ENCODE data around the gene NCKAP5.

Gene NCKAP5

DNA sequence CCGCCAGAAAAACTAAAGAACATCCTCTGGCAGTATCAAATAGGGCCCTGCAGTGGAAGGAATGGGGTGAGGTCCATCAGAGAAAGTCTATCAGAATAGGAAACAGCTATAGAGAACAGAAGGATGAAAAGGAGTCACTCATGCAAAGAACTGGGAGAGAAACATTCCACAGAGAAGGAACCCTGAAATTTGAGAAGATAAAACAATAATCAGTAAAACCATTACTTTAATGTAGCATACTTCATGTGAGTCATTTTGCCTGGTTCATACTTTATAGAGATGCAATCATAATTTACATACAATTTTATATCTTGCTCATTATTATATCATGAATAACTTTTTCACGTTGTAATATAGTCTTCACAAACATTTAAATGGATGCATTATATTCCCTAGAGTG lies 402.2 kb downstream of the NCKAP5 start:
- no peak for DNase-seq (ENCODE audit: low read depth in 4 of 4, low spot score in 1 of 4)

DNA sequence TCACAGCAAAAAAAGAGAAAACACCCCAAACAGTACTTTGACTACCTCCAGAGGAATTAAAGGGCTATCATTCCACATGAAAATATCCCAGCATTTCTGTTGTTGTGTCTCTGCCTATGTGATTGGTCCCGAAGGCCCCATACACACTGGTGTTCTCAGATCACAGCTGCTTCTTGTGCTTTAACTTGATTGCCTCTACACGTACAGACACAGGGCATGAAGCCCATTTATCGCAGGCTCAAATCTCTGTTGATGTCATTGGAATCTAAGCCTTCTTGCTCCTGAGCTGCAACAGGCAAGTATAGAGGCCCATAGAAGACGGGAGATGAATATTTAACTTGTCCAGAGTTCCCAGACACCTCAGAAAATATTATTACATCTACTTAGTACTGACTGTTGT lies 405.2 kb downstream of the NCKAP5 start:
- no peak for DNase-seq (ENCODE audit: low read depth in 4 of 4, low spot score in 1 of 4)

DNA sequence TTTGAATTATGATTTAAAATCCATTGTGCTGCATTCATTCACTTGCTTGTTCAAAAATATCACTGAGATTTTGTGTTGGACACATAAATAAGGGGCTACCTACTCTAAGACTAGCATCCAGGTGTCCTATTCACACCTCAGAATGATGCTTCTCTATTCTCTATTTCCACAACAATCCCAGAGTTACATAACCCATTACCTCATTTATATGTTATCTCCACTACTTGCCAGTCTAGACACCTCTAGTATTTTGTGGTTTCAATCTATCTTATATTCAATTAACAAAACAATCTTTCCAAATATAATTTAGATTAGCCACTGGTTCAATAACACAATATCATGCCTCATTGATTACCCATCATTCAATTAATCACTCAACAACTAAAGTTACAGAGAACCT lies 409.8 kb downstream of the NCKAP5 start:
- no peak for DNase-seq (ENCODE audit: low read depth in 4 of 4, low spot score in 1 of 4)

DNA sequence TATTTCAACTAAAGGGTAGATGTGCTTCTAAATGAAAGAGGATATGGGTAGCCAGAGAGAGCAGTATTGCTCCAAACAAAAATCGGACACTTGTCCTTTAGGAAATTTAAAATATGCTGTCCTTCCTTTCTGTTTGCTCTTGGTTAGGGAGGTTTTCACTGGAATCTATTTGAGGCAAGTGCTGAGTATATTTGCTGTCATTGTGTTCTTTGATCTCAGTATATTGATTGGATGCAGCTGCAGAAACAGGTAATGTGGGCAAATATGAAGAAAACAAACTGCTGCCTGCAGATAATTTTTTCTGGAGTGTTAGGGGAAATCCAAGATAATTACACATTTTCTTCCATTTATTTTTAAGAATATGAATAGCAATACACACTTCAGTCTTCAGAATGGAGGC lies 410.2 kb downstream of the NCKAP5 start:
- DNase-seq (ENCODE audit: low read depth in 4 of 4, low spot score in 1 of 4), result no peak

DNA sequence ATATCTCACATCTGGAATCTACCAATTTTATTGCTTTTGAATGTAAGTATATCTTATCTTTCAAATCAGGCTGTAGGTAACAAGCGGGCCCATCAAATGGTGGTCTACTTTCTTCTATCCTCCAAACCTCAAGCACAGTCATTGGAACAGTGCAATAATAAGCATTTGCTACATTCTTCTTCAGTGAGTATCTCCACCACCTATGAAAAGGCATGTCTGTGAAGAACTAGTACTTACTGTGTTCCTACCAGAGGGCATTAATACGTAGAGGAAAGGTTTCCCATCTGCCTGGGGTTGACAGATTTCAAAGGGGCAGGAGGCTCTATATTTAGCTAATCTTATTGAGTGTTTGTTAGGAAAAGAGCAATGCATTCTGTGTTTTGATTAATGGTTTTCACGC lies 411.1 kb downstream of the NCKAP5 start:
- DNase-seq (ENCODE audit: low read depth in 4 of 4, low spot score in 1 of 4), result no peak

DNA sequence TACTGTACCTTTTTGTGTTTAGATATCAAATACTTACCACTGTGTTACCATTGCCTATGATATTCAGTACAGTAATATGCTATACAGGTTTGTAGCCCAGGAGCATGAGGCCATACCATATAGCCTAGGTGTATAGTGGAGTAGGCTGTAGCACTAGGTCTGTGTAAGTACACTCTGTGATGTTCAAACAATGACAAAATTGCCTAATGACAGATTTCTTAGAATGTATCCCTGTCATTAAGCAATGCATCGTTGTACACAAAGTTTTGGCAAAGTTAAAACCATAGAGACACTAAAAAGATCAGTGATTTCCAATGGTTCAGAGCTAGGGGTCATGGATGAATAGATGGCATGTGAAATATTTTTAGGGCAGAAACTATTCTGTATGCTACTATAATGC lies 415.5 kb downstream of the NCKAP5 start:
- no peak for DNase-seq (ENCODE audit: low read depth in 4 of 4, low spot score in 1 of 4)

DNA sequence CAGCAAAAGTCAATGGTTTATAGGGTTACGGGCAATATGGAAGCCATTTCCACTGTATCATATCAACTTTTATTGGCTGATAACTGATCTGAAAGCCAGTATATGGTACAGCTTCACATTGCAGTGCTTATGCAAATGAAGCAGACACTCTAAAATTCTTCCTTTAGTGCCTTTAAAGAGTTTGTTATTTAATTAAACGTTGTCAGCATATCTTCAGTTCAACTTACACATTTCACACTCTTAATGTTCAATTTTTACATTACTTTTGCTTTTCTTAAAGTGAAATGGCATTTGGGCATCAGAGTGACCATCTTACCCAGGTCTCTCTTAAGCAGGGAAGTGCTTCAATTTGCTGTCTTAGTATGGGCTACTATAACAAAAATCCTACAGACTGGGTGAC lies 420.1 kb downstream of the NCKAP5 start:
- no peak for DNase-seq (ENCODE audit: low read depth in 4 of 4, low spot score in 1 of 4)

DNA sequence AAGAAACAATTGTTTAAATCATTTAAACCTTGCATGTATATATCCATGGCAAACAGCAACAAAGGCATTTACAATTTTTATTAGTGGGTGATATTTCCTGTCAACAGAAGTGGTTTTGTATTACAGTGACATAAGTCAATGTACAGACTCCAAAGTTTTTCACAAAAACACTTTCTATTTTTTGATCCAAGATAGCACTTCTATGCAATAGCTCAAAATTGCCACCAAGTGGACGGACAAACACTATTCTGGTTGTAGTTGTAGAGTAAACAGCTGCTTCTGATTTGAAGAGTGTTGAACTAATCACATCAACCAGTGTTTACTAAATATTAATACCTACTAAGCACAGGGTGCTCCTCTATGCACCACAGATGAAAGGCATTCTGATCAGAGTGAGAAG lies 421.4 kb downstream of the NCKAP5 start:
- no peak for DNase-seq (ENCODE audit: low read depth in 4 of 4, low spot score in 1 of 4)

DNA sequence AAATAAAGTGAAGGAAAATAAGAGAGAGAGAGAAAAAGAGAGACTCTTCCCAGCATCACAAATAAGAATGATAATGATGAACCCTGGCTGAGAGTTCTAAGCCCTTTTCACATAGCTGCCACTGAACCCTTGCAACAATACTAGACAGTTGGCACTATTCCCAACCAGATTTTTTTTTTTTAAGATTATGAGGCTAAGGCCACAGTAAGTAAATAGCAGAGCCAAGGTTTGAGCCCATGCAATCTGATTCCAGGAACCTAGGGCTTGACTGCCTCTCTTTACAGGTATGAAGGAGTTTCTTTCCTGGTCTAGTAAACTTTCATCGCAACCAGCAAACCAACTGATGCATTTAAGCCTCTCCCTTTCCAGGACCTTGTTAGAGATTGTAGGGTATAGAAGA lies 424.6 kb downstream of the NCKAP5 start:
- DNase-seq (ENCODE audit: low read depth in 4 of 4, low spot score in 1 of 4), result no peak

DNA sequence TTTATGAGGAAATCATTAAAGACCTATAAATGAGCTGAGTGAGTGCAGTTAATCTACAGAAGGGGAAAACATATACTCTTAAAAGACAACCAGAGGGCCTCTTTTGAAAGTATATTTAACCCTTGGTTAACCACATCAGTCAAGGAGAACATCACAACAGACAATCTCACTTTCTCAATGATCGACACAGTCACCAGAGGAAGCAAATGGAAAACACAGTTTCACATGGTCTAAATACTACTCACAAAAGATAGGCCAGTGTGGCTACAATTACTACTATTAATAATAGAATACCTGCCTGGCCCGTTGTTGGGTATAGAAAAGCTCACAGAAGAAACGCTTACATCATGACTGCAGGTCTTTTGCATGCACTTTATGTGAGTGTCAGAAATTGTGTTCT lies 426.2 kb downstream of the NCKAP5 start:
- DNase-seq (ENCODE audit: low read depth in 4 of 4, low spot score in 1 of 4), result no peak

DNA sequence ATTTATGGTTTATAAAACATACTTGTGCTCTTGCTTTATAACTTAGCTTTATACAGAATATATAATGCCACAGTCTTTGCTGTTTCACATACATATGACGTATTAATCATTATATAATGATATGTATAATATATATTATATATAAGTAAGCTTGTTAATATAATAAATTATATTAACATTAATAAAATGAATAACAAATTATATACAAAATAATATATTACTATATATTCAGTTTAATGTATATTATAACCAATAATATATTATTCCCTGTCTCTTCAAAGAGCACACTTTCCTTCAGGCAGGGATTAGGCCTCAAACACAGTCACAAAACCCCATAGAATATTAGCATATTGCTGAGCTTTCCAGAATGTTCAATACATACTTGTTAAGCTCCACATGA lies 427.6 kb downstream of the NCKAP5 start:
- DNase-seq (ENCODE audit: low read depth in 4 of 4, low spot score in 1 of 4), result no peak

DNA sequence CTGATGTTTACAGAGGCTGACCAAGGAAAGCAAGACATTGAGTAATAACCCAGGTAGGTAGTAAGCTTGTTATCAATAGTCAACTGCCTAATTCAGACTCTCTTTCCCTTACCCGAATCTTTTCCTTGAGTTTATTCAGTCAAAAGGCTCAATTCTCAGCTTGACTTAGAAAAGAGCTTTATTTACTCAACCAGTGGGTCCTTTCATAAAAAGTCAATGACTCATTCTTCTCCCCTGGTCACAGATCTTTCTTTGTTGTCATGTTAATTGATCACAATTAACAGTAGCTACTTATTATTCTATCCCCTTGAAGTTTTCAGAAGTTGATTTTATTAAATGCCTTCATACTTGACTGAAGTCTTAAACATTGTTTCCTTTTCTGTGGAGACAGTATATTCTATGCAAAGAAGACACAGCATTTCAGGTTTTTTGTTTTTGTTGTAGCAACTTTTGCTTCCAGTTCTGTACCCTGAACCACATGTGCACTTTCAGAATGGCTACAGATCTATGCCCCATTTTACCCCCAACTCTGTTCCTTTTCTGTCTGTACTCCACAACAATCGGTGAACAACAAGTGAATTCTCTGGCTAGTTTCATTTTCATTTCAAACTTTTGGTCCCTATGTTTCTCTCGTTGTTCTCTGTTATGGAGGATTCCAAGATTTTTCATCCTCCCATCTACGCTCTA lies 428.3 kb downstream of the NCKAP5 start:
- no peak for DNase-seq (ENCODE audit: low read depth in 4 of 4, low spot score in 1 of 4)

DNA sequence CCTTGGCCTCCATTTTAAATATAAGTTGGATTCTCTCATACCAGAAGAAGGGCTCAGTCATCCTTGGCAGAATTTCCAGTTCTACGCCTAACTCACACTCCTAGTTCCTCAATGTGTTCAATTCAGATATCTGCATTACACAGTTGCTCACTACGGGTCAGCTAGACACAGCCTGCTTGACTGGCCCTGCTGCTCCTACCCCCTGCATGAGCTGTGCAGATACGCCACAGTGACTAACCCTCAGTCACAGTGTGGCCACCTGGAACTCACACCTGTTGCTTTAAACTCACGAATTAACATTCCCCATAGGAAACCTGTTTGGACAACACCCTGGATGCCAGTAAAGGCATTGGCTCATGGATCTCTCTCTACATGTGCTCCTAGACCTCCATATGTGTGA lies 429.6 kb downstream of the NCKAP5 start:
- DNase-seq (ENCODE audit: low read depth in 4 of 4, low spot score in 1 of 4), result no peak

DNA sequence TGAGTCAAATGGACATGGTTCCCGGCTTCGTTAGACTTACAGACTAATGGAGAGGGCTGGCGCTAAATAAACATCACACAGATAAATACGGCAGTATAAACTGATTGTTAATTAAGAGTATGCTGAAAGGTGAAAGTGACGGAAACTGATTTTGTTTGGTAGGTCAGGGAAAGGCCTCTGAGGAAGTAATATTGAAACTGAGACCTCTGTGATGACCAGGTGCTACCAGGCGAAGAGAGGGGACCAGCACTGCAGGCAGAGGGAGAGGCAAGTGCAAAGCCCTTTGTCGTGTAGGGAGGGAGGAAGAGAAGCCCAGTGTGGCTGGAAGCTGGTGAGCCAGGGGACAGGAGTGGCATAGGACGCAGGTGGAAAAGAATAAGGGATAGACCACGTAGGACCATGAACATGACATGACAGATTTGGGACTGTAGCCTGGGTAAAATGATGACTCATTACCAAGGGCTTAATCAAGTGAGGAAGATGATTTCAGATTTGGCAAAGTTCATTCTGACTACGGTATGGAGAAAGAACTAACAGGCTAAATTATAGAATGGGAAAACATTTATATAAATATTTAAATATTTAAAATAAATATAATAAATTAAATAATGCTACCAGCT lies 433.1 kb downstream of the NCKAP5 start:
- DNase-seq (ENCODE audit: low read depth in 4 of 4, low spot score in 1 of 4), result no peak

DNA sequence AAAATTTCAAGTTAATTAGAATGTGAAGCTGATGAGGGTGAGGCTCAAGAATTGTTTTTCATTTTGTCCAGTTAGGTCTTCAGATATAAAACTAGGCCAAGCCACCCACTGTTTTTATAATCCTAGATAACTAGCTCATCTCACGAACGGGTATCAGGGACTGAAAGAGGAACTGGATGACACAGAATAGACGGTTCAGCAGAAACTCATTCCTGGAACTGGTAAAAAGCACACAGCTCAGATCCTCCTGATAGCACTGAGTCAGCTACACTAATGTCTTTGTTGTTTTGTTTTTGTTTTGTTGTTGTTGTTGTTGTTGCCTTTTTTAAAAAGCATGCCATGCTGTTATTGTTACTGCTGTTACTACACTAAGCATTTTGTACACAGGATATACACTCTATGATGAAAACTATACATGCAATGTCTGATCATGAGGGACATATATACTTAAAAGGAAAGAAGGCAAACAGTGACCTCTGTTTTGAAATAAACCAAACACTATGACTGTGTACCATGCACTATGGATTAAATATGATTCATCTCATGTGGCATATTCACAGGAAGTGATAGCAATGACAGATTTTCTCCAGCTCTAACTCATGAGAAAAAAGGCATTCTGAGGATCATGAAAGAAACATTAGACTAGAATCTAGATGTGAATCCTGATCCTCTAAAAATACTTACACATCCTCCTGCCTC lies 437.6 kb downstream of the NCKAP5 start:
- no peak for DNase-seq (ENCODE audit: low read depth in 4 of 4, low spot score in 1 of 4)

DNA sequence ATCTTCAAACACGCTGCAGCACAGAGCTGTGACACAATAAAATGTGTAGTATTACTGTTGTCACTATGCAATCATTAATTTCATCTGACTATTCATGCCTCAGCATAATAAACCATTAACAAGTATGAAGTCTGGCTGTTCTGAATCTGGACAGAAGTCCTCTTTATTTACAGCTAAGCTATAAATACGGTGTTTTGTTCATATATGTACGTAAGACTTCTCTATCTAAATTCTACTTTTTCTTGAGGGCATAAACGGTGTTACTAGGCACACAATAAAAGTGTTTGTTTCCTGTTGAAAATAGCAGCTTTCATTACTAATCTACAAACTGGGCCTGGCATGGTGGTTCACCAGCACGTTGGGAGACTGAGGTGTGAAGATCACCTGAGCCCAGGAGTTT lies 443.8 kb downstream of the NCKAP5 start:
- no peak for DNase-seq (ENCODE audit: low read depth in 4 of 4, low spot score in 1 of 4)

DNA sequence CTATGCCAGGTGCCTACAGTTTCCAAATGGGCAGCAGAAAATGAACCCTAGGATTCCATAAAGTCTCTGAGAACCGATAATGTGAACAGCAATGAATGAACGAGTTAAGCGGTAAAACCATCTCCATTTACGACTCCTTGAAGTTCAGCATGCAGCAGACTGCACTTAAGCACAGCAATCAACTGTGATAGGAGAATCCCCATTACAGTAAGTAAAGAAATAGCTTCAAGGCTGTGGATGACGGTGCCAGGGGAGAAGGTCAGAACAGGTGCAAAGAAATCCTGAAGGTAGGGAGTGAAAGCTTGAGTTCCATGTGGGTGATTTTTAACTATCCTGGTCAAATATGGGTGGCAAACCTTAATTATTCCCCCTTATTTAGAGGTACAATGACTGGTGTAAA lies 444.4 kb downstream of the NCKAP5 start:
- no peak for DNase-seq (ENCODE audit: low read depth in 4 of 4, low spot score in 1 of 4)

DNA sequence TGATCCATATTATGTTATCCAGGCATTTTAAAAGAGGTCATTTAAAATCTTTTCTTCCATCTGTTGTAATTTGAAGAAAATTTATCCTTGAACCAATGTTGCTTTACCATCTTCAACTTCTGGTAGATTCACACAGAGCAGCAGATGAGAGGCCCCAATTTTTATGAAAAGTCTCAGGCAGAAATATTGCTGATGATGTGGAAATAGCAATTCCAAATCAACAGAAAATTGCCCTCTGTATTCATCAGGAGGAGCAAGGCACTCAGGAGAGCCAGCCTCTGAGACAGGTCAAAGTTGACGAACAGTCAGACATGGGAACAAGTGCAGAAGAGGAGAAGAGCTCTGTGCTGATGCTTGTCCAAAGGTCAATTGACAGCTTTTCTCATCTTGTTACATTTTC lies 444.9 kb downstream of the NCKAP5 start:
- DNase-seq (ENCODE audit: low read depth in 4 of 4, low spot score in 1 of 4), result no peak

DNA sequence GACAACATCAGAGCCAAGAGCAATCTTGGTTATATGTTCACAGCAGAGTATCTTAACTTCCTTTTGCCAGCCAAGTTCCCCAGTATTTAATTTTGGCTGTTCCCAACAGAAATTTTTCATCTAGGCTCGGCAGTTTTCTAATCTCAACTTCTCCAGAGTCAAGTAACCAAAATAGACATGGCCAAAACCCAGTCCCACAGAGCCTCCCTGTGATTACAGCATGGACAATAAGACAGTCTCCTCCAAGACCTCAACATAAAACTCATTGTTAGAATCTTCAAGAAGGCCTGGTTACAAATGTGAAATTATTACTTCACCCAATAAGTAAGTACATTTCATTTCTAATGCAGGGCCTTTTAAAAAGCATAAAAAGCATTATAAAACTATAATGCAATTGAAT lies 445.7 kb downstream of the NCKAP5 start:
- no peak for DNase-seq (ENCODE audit: low read depth in 4 of 4, low spot score in 1 of 4)

DNA sequence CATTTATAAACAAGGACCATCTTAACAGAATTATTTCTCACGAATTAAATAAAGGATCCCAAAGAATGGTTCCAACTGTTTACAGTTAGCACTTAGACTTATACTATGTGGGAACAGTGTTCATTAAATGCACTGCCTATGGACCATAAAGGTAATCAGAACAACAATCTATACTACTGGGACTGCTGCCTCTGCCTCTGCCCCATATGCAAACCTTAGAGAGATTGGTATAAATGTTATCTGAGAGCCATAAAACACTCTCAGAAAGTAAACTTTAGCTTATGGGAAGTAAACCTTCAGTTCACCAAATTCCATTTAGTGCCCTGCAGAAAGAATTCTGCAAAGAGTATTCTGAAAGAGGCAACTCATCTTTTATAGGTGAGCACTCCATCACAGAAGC lies 448.0 kb downstream of the NCKAP5 start:
- no peak for DNase-seq (ENCODE audit: low read depth in 4 of 4, low spot score in 1 of 4)

DNA sequence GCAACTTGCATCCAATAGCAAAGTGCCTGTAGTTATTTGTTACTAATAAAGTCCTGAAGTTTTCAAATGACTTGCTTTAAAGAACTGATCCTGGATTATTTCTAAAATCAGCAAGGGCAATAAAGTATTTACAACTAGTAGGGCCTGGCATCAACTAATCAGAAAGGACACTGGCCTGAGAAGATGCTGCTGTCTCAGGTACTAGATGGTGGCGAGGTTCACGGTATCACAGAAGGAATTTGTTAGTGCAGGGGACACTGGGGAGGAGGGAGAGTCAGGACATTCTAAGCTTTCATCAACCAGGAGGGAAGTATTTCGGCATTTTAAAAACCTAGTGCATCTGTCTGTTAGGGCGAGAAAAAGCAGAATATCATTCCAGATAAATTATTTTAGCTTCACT lies 458.1 kb downstream of the NCKAP5 start:
- DNase-seq (ENCODE audit: low read depth in 4 of 4, low spot score in 1 of 4), result no peak

DNA sequence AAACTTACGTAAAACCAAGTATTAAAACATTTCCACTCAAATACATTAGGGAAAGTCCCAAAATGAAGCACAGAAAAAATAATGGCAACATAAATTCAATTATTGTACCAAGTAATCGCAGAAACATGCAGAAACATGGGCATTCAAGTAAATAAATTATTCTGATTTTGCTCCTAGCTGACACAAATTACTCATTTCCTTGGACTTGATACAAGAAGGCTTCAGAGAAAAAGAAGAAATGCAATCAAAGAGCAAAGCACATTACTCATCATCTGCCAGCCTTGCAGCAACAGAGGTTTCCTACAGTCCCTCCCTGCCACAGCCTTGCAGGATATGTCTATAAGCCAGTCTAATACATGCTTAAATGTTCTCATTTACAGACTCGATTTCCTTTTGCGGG lies 458.5 kb downstream of the NCKAP5 start:
- DNase-seq (ENCODE audit: low read depth in 4 of 4, low spot score in 1 of 4), result no peak
